Nephron progenitor cell (in vitro differentiated cells): ENCODE data around the gene TSPAN7.

Experiments
- DNase-seq: peaks from one replicate; pipeline ENCODE4 v3.0.0; 2021
- H3K27ac Mint-ChIP-seq: 2 replicates; pipeline ENCODE4 v1.8.0; 2021; ENCODE audit warnings: mild to moderate bottlenecking, moderate library complexity, mixed read lengths
- H3K27me3 Mint-ChIP-seq: 2 replicates; pipeline ENCODE4 v1.8.0; 2021; ENCODE audit warnings: mild to moderate bottlenecking, low read depth, mixed read lengths; ENCODE audit not compliant: poor library complexity
- H3K36me3 Mint-ChIP-seq: 2 replicates; pipeline ENCODE4 v1.8.0; 2021; ENCODE audit warnings: low read depth, mixed read lengths
- H3K4me1 Mint-ChIP-seq: 2 replicates; pipeline ENCODE4 v1.8.0; 2021; ENCODE audit warnings: mixed read lengths
- H3K4me3 Mint-ChIP-seq: 2 replicates; pipeline ENCODE4 v1.8.0; 2021; ENCODE audit warnings: mild to moderate bottlenecking, moderate library complexity, mixed read lengths
- H3K9me3 Mint-ChIP-seq: 2 replicates; pipeline ENCODE4 v1.8.0; 2021; ENCODE audit warnings: mild to moderate bottlenecking, moderate library complexity, mixed read lengths
- TF ChIP-seq, protein P1 (sequence below): fragments of 200-600 bp; sonication (generic); IDR thresholded peaks from 2 replicates; pipeline ENCODE4 v1.5.0; 2021; ENCODE audit warnings: antibody characterized with exemption

Gene TSPAN7

DNA sequence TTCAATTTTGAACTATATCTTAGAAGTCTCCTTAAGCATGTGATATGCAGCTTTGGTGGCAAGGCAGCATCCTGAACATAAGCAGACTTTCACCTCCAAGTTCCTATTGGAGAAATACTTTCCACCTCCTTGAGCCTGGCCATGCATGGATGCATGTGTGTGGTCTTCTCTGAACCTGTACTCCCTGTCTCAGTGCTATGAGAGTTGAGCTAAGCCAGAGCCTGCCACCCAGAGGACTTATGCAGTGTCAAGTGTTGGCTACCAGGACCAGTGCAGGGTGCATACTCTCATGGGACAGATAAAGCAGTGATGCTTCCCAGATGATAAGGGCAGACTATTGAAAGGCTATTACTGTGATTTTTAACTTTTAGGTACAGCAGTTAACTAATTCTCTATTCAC is 105.6 kb downstream of the TSPAN7 start:
- Mint-ChIP-seq H3K4me3 (no peak overlapping the region), H3K9me3 (peaks cover 15% of the 10 kb centered on the region), H3K27ac (no peak overlapping the region), H3K4me1 (no peaks in the 10 kb centered on the region), H3K27me3 (peaks cover 7% of the 10 kb centered on the region), H3K36me3 (no peaks in the 10 kb centered on the region)
- DNase-seq, result no peak
- TF ChIP-seq, protein P1, sequence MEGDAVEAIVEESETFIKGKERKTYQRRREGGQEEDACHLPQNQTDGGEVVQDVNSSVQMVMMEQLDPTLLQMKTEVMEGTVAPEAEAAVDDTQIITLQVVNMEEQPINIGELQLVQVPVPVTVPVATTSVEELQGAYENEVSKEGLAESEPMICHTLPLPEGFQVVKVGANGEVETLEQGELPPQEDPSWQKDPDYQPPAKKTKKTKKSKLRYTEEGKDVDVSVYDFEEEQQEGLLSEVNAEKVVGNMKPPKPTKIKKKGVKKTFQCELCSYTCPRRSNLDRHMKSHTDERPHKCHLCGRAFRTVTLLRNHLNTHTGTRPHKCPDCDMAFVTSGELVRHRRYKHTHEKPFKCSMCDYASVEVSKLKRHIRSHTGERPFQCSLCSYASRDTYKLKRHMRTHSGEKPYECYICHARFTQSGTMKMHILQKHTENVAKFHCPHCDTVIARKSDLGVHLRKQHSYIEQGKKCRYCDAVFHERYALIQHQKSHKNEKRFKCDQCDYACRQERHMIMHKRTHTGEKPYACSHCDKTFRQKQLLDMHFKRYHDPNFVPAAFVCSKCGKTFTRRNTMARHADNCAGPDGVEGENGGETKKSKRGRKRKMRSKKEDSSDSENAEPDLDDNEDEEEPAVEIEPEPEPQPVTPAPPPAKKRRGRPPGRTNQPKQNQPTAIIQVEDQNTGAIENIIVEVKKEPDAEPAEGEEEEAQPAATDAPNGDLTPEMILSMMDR, result no peak

- Mint-ChIP-seq H3K4me3 (no peak overlapping the region), H3K27me3 (no peaks in the 10 kb centered on the region), H3K36me3 (no peaks in the 10 kb centered on the region), H3K27ac (no peak overlapping the region), H3K4me1 (no peaks in the 10 kb centered on the region), H3K9me3 (peaks cover 15% of the 10 kb centered on the region)
- TF ChIP-seq, protein P1, result no peak
- no peak for DNase-seq
Measured at GRCh38 chrX:38668771-38669170, 107.4 kb downstream of the TSPAN7 start.

DNA sequence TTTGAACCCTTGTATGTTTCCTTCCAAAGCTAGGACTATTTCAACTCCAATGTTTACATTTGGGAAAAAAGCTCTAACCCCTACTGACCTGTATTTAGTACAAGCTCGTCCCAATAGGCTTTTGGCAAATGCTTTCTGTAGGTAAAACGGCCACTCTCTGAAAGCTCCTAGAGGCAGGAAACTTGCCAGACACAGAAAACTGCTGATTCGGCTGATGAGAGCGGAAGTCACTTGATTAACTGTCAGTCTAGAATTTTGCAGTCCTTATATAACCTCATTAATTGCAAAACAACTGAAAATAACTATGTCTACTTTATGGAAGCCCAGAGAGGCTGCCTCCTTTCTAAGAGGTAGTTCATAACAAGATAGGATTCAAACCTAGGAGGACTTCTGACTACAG is 108.1 kb downstream of the TSPAN7 start:
- Mint-ChIP-seq H3K36me3 (no peaks in the 10 kb centered on the region), H3K4me1 (no peaks in the 10 kb centered on the region), H3K4me3 (no peak overlapping the region), H3K27ac (no peak overlapping the region), H3K9me3 (peaks cover 19% of the 10 kb centered on the region), H3K27me3 (no peaks in the 10 kb centered on the region)
- DNase-seq, result no peak
- TF ChIP-seq, protein P1, result no peak

DNA sequence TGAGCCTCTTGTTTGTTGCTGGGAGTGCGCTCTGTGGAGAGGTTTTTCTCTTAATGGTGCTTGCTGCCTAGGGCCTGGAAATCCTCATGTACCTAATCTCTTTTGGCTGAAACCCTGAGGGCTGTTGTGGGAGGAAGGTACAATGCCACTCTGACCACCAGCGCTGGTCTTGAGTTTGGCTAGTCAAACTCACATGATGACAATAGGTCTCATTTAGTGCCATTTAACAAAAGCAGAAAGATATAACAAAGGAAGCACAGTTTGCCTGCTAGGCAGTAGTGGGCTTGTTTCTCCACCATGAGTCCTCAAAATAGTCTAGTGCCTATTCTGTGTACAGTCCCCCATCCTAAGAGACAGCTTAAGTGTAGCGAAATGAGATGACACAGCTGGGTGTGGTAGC is 111.3 kb downstream of the TSPAN7 start:
- H3K27ac Mint-ChIP-seq, result no peak overlapping the region
- peaks cover 22% of the 10 kb centered on the region for H3K9me3 Mint-ChIP-seq
- H3K36me3 Mint-ChIP-seq, result no peaks in the 10 kb centered on the region
- no peak overlapping the region for H3K4me3 Mint-ChIP-seq
- DNase-seq, result no peak
- TF ChIP-seq, protein P1, result no peak
- no peaks in the 10 kb centered on the region for H3K4me1 Mint-ChIP-seq
- H3K27me3 Mint-ChIP-seq, result no peaks in the 10 kb centered on the region

- TF ChIP-seq, protein P1, result no peak
- peaks cover 4% of the 10 kb centered on the region for H3K27me3 Mint-ChIP-seq
- DNase-seq, result no peak
- H3K4me1 Mint-ChIP-seq, result no peaks in the 10 kb centered on the region
- no peak overlapping the region for H3K27ac Mint-ChIP-seq
- peaks cover 21% of the 10 kb centered on the region for H3K9me3 Mint-ChIP-seq
- H3K4me3 Mint-ChIP-seq, result no peak overlapping the region
- no peaks in the 10 kb centered on the region for H3K36me3 Mint-ChIP-seq
Measured at GRCh38 chrX:38675856-38676255, 114.5 kb downstream of the TSPAN7 start.

DNA sequence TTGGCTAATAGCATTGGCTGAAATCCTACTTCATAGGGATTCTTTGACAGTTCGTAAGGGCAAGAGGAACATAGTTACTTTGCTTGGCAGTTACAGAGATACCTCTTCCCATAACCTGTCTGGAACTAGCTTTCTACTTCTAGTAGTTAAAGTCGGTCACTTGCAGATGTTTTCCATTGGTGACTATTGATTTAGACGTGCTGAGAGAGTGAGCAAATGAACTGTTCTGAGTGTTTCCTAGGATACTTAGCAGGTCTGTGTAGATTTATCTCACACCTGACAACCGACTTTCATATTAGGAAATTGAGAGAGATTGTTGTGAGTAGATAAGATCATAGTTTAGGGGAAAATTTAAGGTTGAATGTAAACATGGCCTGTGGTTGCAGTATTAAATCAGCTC is 116.8 kb downstream of the TSPAN7 start:
- TF ChIP-seq, protein P1, result no peak
- Mint-ChIP-seq H3K4me1 (peaks cover 8% of the 10 kb centered on the region), H3K27me3 (peaks cover 4% of the 10 kb centered on the region), H3K27ac (no peak overlapping the region), H3K36me3 (no peaks in the 10 kb centered on the region), H3K9me3 (peaks cover 14% of the 10 kb centered on the region), H3K4me3 (no peak overlapping the region)
- DNase-seq, result no peak
